Measurements from ENCODE around the gene GGNBP2. TPM values are rescaled to one million over a fixed set of nuclear protein-coding genes. Genes with fewer than 3 reads are reported as not detected.

GGNBP2 gene
- total and polyA plus RNA-seq, 2 experiments from 2014 or later: 40.1 to 51.5 TPM

GRCh38 chr17:36586138-36586537, 41.4 kb downstream of the GGNBP2 start:
- WGBS, 2 experiments (ENCODE audit: low coverage in 1 of 2, low lambda C conversion rate in 2 of 2, missing lambda C conversion rate in 2 of 2): 96 to 100% methylated on average over 2 of the region's 2 CpGs
- no peaks in the 10 kb centered on the region for H4K20me1 ChIP-seq (ENCODE audit: insufficient read depth)
- peaks cover 3% of the 10 kb centered on the region for H3K4me1 ChIP-seq (ENCODE audit: insufficient read depth)

GRCh38 chr17:36590082-36590481, 45.4 kb downstream of the GGNBP2 start:
- H2AFZ ChIP-seq: no peak overlapping the region
- peaks cover 48% of the 10 kb centered on the region for H3F3A ChIP-seq (ENCODE audit: insufficient read depth)
- peaks cover 12% of the 10 kb centered on the region for H3K4me1 ChIP-seq (ENCODE audit: insufficient read depth)
- in situ Hi-C loops (cut with MboI): no loop called here
- H3K79me2 ChIP-seq (ENCODE audit: insufficient read depth): peaks cover 16% of the 10 kb centered on the region
- TF ChIP-seq EZH2 (IDR thresholded peaks at IDR 0.05; ENCODE audit: insufficient read depth, poor library complexity, severe bottlenecking) (no peak), EZH2phosphoT487 (IDR thresholded peaks at IDR 0.05; ENCODE audit: insufficient read depth, low read depth) (no peak)
- H3K36me3 ChIP-seq (ENCODE audit: low read depth): peaks cover 48% of the 10 kb centered on the region
- H3K27me3 ChIP-seq (replicated peaks; ENCODE audit: insufficient read depth): no peaks in the 10 kb centered on the region
- no peaks in the 10 kb centered on the region for H4K20me1 ChIP-seq (ENCODE audit: insufficient read depth)
- no peaks in the 10 kb centered on the region for H3K9me2 ChIP-seq (ENCODE audit: insufficient read depth)
- H3K9ac ChIP-seq: no peak overlapping the region
- no peaks in the 10 kb centered on the region for H3K9me3 ChIP-seq (ENCODE audit: low read depth)
- DNase-seq: peak; percentile 11
- WGBS, 2 experiments (ENCODE audit: low coverage in 1 of 2, low lambda C conversion rate in 2 of 2, missing lambda C conversion rate in 2 of 2): 71 to 82% methylated on average over 2 of the region's 2 CpGs
- no peak overlapping the region for H3K27ac ChIP-seq
- no peak overlapping the region for H3K4me2 ChIP-seq (ENCODE audit: unreplicated experiment)
- H3K4me3 ChIP-seq: no peak overlapping the region

More at GRCh38 chr17:36586138-36586537, 41.4 kb downstream of the GGNBP2 start:
- DNase-seq: no peak
- no peak overlapping the region for H2AFZ ChIP-seq
- H3K79me2 ChIP-seq (ENCODE audit: insufficient read depth): peaks cover 56% of the 10 kb centered on the region
- no peak overlapping the region for H3K9ac ChIP-seq
- H3K27me3 ChIP-seq (replicated peaks; ENCODE audit: insufficient read depth): no peaks in the 10 kb centered on the region
- no peak overlapping the region for H3K27ac ChIP-seq
- TF ChIP-seq EZH2 (IDR thresholded peaks at IDR 0.05; ENCODE audit: insufficient read depth, poor library complexity, severe bottlenecking) (no peak), EZH2phosphoT487 (IDR thresholded peaks at IDR 0.05; ENCODE audit: insufficient read depth, low read depth) (no peak)
- H3K9me2 ChIP-seq (ENCODE audit: insufficient read depth): no peaks in the 10 kb centered on the region
- H3K36me3 ChIP-seq (ENCODE audit: low read depth): peaks cover 86% of the 10 kb centered on the region
- no peak overlapping the region for H3K4me2 ChIP-seq (ENCODE audit: unreplicated experiment)
- H3K9me3 ChIP-seq (ENCODE audit: low read depth): no peaks in the 10 kb centered on the region
- H3K4me3 ChIP-seq: no peak overlapping the region
- H3F3A ChIP-seq (ENCODE audit: insufficient read depth): peaks cover 52% of the 10 kb centered on the region
- in situ Hi-C loops (cut with MboI): no loop called here

GRCh38 chr17:36591434-36592315, 47.0 kb downstream of the GGNBP2 start, which contains the start of gene DHRS11:
DHRS11 (plus strand) TSS chr17:36591879; CDS start chr17:36592010, 131 bp downstream.
- peak within 1 kb of the TSS; percentile 65 for H2AFZ ChIP-seq
- H3K4me3 ChIP-seq: peak within 1 kb of the TSS; percentile 80
- H4K20me1 ChIP-seq (ENCODE audit: insufficient read depth): no peaks in the 10 kb centered on the region
- H3K9me3 ChIP-seq (ENCODE audit: low read depth): no peaks in the 10 kb centered on the region
- H3K4me2 ChIP-seq (ENCODE audit: unreplicated experiment): peak within 1 kb of the TSS; percentile 76
- no peaks in the 10 kb centered on the region for H3K9me2 ChIP-seq (ENCODE audit: insufficient read depth)
- peak within 1 kb of the TSS; percentile 85 for H3K9ac ChIP-seq
- in situ Hi-C loops (cut with MboI): no loop called here
- DNase-seq: peak; percentile 90
- 2 to 4% methylated on average over 30 to 41 of the region's 87 CpGs for WGBS, 2 experiments (ENCODE audit: low coverage in 1 of 2, low lambda C conversion rate in 2 of 2, missing lambda C conversion rate in 2 of 2)
- peaks cover 43% of the 10 kb centered on the region for H3F3A ChIP-seq (ENCODE audit: insufficient read depth)
- H3K27me3 ChIP-seq (replicated peaks; ENCODE audit: insufficient read depth): no peaks in the 10 kb centered on the region
- H3K27ac ChIP-seq: peak within 1 kb of the TSS; percentile 36
- no peak for TF ChIP-seq EZH2 (IDR thresholded peaks at IDR 0.05; ENCODE audit: insufficient read depth, poor library complexity, severe bottlenecking)
- no peak for TF ChIP-seq EZH2phosphoT487 (IDR thresholded peaks at IDR 0.05; ENCODE audit: insufficient read depth, low read depth)
- peaks cover under 1% of the 10 kb centered on the region; the same call in 1 of the 2 replicates for H3K79me2 ChIP-seq (ENCODE audit: insufficient read depth)
- H3K36me3 ChIP-seq (ENCODE audit: low read depth): peaks cover 34% of the 10 kb centered on the region
- H3K4me1 ChIP-seq (ENCODE audit: insufficient read depth): peaks cover 12% of the 10 kb centered on the region

GRCh38 chr17:36592316-36592715, 47.6 kb downstream of the GGNBP2 start:
- peak overlapping the region; percentile 85 for H3K9ac ChIP-seq
- no peak overlapping the region for H3K27ac ChIP-seq
- no peaks in the 10 kb centered on the region for H3K27me3 ChIP-seq (replicated peaks; ENCODE audit: insufficient read depth)
- H3K79me2 ChIP-seq (ENCODE audit: insufficient read depth): no peaks in the 10 kb centered on the region
- DNase-seq: peak; percentile 62
- H2AFZ ChIP-seq: peak overlapping the region; percentile 65
- peak overlapping the region; percentile 76 for H3K4me2 ChIP-seq (ENCODE audit: unreplicated experiment)
- TF ChIP-seq EZH2 (IDR thresholded peaks at IDR 0.05; ENCODE audit: insufficient read depth, poor library complexity, severe bottlenecking): no peak
- no peak for TF ChIP-seq EZH2phosphoT487 (IDR thresholded peaks at IDR 0.05; ENCODE audit: insufficient read depth, low read depth)
- H3K4me1 ChIP-seq (ENCODE audit: insufficient read depth): peaks cover 12% of the 10 kb centered on the region
- H3K9me2 ChIP-seq (ENCODE audit: insufficient read depth): no peaks in the 10 kb centered on the region
- WGBS, 2 experiments (ENCODE audit: low coverage in 1 of 2, low lambda C conversion rate in 2 of 2, missing lambda C conversion rate in 2 of 2): 5 to 7% methylated on average over 13 to 19 of the region's 20 CpGs
- in situ Hi-C loops (cut with MboI): no loop called here
- H3K4me3 ChIP-seq: peak overlapping the region; percentile 80
- H3K9me3 ChIP-seq (ENCODE audit: low read depth): no peaks in the 10 kb centered on the region
- H3F3A ChIP-seq (ENCODE audit: insufficient read depth): peaks cover 38% of the 10 kb centered on the region
- H3K36me3 ChIP-seq (ENCODE audit: low read depth): peaks cover 28% of the 10 kb centered on the region
- no peaks in the 10 kb centered on the region for H4K20me1 ChIP-seq (ENCODE audit: insufficient read depth)
